Measurements from ENCODE around the gene SLC5A12. TPM values are rescaled to one million over a fixed set of nuclear protein-coding genes. Genes with fewer than 3 reads are reported as not detected.

SLC5A12 gene
- total and polyA plus RNA-seq, 12 donors = 0.03 to 0.33 (median 0.12) TPM; not detected in 8

- Histone ChIP-seq H3K27ac (no peak overlapping the region), H3K4me3 (no peak overlapping the region), H3K36me3 (replicated peaks in 1 of 2) (no peaks in the 10 kb centered on the region), H3K9me3 (replicated peaks in 1 of 3) (no peaks in the 10 kb centered on the region), H3K4me1 (replicated peaks in 1 of 2) (no peaks in the 10 kb centered on the region), H3K27me3 (no peaks in the 10 kb centered on the region)
- DNase-seq = no peak
- 72 to 84% (median 78%) methylated on average over 1 of the region's 1 CpG for WGBS, 4 donors
- no peak for TF ChIP-seq POLR2A (IDR thresholded peaks at IDR 0.05)
- TF ChIP-seq CTCF (IDR thresholded peaks at IDR 0.05) = no peak
- intact Hi-C loops (cut with DNase I) = no loop called here
Measured at GRCh38 chr11:26704249-26704648, 17.6 kb downstream of the SLC5A12 start.

- Histone ChIP-seq H3K27ac (no peak overlapping the region), H3K4me3 (no peak overlapping the region), H3K36me3 (replicated peaks in 1 of 2) (no peaks in the 10 kb centered on the region), H3K4me1 (replicated peaks in 1 of 2) (no peaks in the 10 kb centered on the region), H3K9me3 (replicated peaks in 1 of 3) (no peaks in the 10 kb centered on the region), H3K27me3 (no peaks in the 10 kb centered on the region)
- no peak for DNase-seq
- TF ChIP-seq POLR2A (IDR thresholded peaks at IDR 0.05) (no peak), CTCF (IDR thresholded peaks at IDR 0.05) (no peak)
- 45 to 66% (median 54%) methylated on average over 5 of the region's 5 CpGs for WGBS, 4 donors
- intact Hi-C loops (cut with DNase I) = no loop called here
Measured at GRCh38 chr11:26703411-26704191, 18.3 kb downstream of the SLC5A12 start.

- Histone ChIP-seq H3K27ac (no peak overlapping the region), H3K4me3 (no peak overlapping the region), H3K36me3 (replicated peaks in 1 of 2) (no peaks in the 10 kb centered on the region), H3K4me1 (replicated peaks in 1 of 2) (no peaks in the 10 kb centered on the region), H3K27me3 (no peaks in the 10 kb centered on the region), H3K9me3 (replicated peaks in 1 of 3) (no peaks in the 10 kb centered on the region)
- no peak for DNase-seq
- intact Hi-C loops (cut with DNase I) = no loop called here
- no peak for TF ChIP-seq POLR2A (IDR thresholded peaks at IDR 0.05)
- no peak for TF ChIP-seq CTCF (IDR thresholded peaks at IDR 0.05)
Measured at GRCh38 chr11:26702406-26702805, 19.5 kb downstream of the SLC5A12 start.

- Histone ChIP-seq H3K9me3 (replicated peaks in 1 of 3) (no peaks in the 10 kb centered on the region), H3K27me3 (no peaks in the 10 kb centered on the region), H3K4me1 (replicated peaks in 1 of 2) (no peaks in the 10 kb centered on the region), H3K27ac (no peak overlapping the region), H3K4me3 (no peak overlapping the region), H3K36me3 (replicated peaks in 1 of 2) (no peaks in the 10 kb centered on the region)
- DNase-seq = no peak
- intact Hi-C loops (cut with DNase I) = no loop called here
- WGBS, 4 donors = 75 to 83% (median 81%) methylated on average over 3 of the region's 3 CpGs
- TF ChIP-seq POLR2A (IDR thresholded peaks at IDR 0.05) (no peak), CTCF (IDR thresholded peaks at IDR 0.05) (no peak)
Measured at GRCh38 chr11:26700574-26701235, 21.2 kb downstream of the SLC5A12 start.
